Endodermal cell (in vitro differentiated cells): ENCODE data around the gene ZCCHC10. TPM values are rescaled to one million over a fixed set of nuclear protein-coding genes. Genes with fewer than 3 reads are reported as not detected.
"Not testable (repeated sequence)": the region's sequence is repeated elsewhere in the genome, so short reads cannot be mapped to it uniquely, and the experiment has no call there.

Experiments
- DNase-seq: peaks from one replicate; pipeline ENCODE4 v3.0.0-alpha.2; 2017
- H3K27ac ChIP-seq: 2 replicates; pipeline ENCODE4 v1.5.1; 2013; ENCODE audit warnings: mild to moderate bottlenecking, low read depth, low read length, moderate library complexity
- H3K27me3 ChIP-seq: 2 replicates; pipeline ENCODE4 v1.6.1; 2013; ENCODE audit warnings: mild to moderate bottlenecking, low read length, moderate library complexity; ENCODE audit not compliant: insufficient read depth, control insufficient read depth, poor library complexity, severe bottlenecking
- H3K36me3 ChIP-seq: 2 replicates; pipeline ENCODE4 v1.7.0; 2013; ENCODE audit warnings: mild to moderate bottlenecking, low read length, moderate library complexity; ENCODE audit not compliant: control insufficient read depth, insufficient read depth
- H3K4me1 ChIP-seq: one replicate; pipeline ENCODE4 v1.7.0; 2013; ENCODE audit warnings: low read length; ENCODE audit not compliant: control insufficient read depth, insufficient read depth
- H3K4me3 ChIP-seq: 2 replicates; pipeline ENCODE4 v1.5.1; 2013; ENCODE audit warnings: mild to moderate bottlenecking, low read length, moderate library complexity
- H3K9ac ChIP-seq: 2 replicates; pipeline ENCODE4 v1.6.1; 2013; ENCODE audit warnings: mild to moderate bottlenecking, low read length, moderate library complexity; ENCODE audit not compliant: poor library complexity, severe bottlenecking; ENCODE audit errors: extremely low read depth
- H3K9me3 ChIP-seq: 2 replicates; pipeline ENCODE4 v1.6.1; 2013; ENCODE audit warnings: mild to moderate bottlenecking, low read length, moderate library complexity; ENCODE audit not compliant: control insufficient read depth
- H3K27ac Mint-ChIP-seq: 2 replicates; pipeline ENCODE4 v1.8.0; 2020; ENCODE audit warnings: mixed read lengths
- H3K27me3 Mint-ChIP-seq: 2 replicates; pipeline ENCODE4 v1.8.0; 2021; ENCODE audit warnings: mild to moderate bottlenecking, mixed read lengths; ENCODE audit not compliant: insufficient read depth
- H3K36me3 Mint-ChIP-seq: 2 replicates; pipeline ENCODE4 v1.8.0; 2020; ENCODE audit warnings: low read depth, mixed read lengths
- H3K4me1 Mint-ChIP-seq: 2 replicates; pipeline ENCODE4 v1.8.0; 2020; ENCODE audit warnings: mixed read lengths
- H3K4me3 Mint-ChIP-seq: 2 replicates; pipeline ENCODE4 v1.8.0; 2020; ENCODE audit warnings: mild to moderate bottlenecking, moderate library complexity, mixed read lengths
- H3K9me3 Mint-ChIP-seq: 2 replicates; pipeline ENCODE4 v1.8.0; 2020; ENCODE audit warnings: mild to moderate bottlenecking, mixed read lengths
- CTCF ChIP-seq: fragments of 200-600 bp; sonication (generic); conservative IDR thresholded peaks from 2 replicates; pipeline ENCODE4 v1.5.0; 2021; ENCODE audit warnings: antibody characterized with exemption, mild to moderate bottlenecking
- WGBS, 2 experiments: methylation state at CpG; one replicate each; pipeline versions ENCODE4 v1.1.5 to v1.1.7; 2013; ENCODE audit warnings: missing lambda C conversion rate in 2 of 2, mixed read lengths in 1 of 2; ENCODE audit not compliant: insufficient coverage in 1 of 2, insufficient read length in 1 of 2; 5-methylcytosine and 5-hydroxymethylcytosine counted together
- total RNA-seq, 2 donors: library from RNA; stranded (reverse); fragmentation: NEBNext Ultra II Directional in 1 of 2; extraction: Animal tissue kit (Norgen Biotek cat#: 25700) in 1 of 2; gene quantifications; 2 replicates in 1 of 2; 3 replicates in 1 of 2; pipeline ENCODE4 v1.2.1, GENCODE V29; 2021

ZCCHC10 gene
- total RNA-seq, 2 donors from 2014 or later, result 35.1 to 36.6 TPM

GRCh38 chr5:133047404-133047803, 21.1 kb upstream of the ZCCHC10 start:
- WGBS, 2 experiments, result 86 to 89% methylated on average over 9 to 19 of the region's 19 CpGs

GRCh38 chr5:133046560-133046959, 20.2 kb upstream of the ZCCHC10 start:
- not testable (repeated sequence) for H3K27me3 ChIP-seq, H3K36me3 ChIP-seq, H3K9me3 ChIP-seq, H3K4me3 ChIP-seq, H3K36me3 Mint-ChIP-seq, H3K9me3 Mint-ChIP-seq, H3K4me3 Mint-ChIP-seq, H3K27ac ChIP-seq, H3K27ac Mint-ChIP-seq, H3K27me3 Mint-ChIP-seq, H3K9ac ChIP-seq, DNase-seq
- peaks cover 27% of the 10 kb centered on the region for H3K4me1 Mint-ChIP-seq
- peaks cover 12% of the 10 kb centered on the region for H3K4me1 ChIP-seq
- WGBS, 2 experiments, result 95 to 96% methylated on average over 7 to 8 of the region's 8 CpGs

More at GRCh38 chr5:133047404-133047803, 21.1 kb upstream of the ZCCHC10 start:
- Histone ChIP-seq H3K9ac (no peak overlapping the region), H3K36me3 (no peaks in the 10 kb centered on the region), H3K27ac (no peak overlapping the region), H3K9me3 (no peaks in the 10 kb centered on the region), H3K27me3 (no peaks in the 10 kb centered on the region), H3K4me1 (peaks cover 12% of the 10 kb centered on the region), H3K4me3 (no peak overlapping the region)
- DNase-seq, result no peak
- H3K9me3 Mint-ChIP-seq, result no peaks in the 10 kb centered on the region
- no peak overlapping the region for H3K27ac Mint-ChIP-seq
- H3K36me3 Mint-ChIP-seq, result no peaks in the 10 kb centered on the region
- no peaks in the 10 kb centered on the region for H3K27me3 Mint-ChIP-seq
- peaks cover 27% of the 10 kb centered on the region for H3K4me1 Mint-ChIP-seq
- no peak for TF ChIP-seq CTCF
- H3K4me3 Mint-ChIP-seq, result no peak overlapping the region

- H3K27ac Mint-ChIP-seq, result no peak overlapping the region
- no peak for DNase-seq
Measured at GRCh38 chr5:133041910-133042309, 15.6 kb upstream of the ZCCHC10 start.

More at GRCh38 chr5:133041910-133042309, 15.6 kb upstream of the ZCCHC10 start:
- H3K9ac ChIP-seq, result no peak overlapping the region
- Mint-ChIP-seq H3K27me3 (no peaks in the 10 kb centered on the region), H3K9me3 (no peaks in the 10 kb centered on the region), H3K4me1 (peaks cover 8% of the 10 kb centered on the region), H3K36me3 (no peaks in the 10 kb centered on the region), H3K4me3 (no peak overlapping the region)
- H3K4me1 ChIP-seq, result peaks cover 2% of the 10 kb centered on the region
- H3K9me3 ChIP-seq, result no peaks in the 10 kb centered on the region
- no peaks in the 10 kb centered on the region for H3K36me3 ChIP-seq
- H3K27ac ChIP-seq, result no peak overlapping the region
- TF ChIP-seq CTCF, result peak; percentile 42
- H3K27me3 ChIP-seq, result no peaks in the 10 kb centered on the region
- H3K4me3 ChIP-seq, result no peak overlapping the region
- no CpG with 5 or more reads among the region's 1 CpG for WGBS, 2 experiments
